HUES48 (cell line): ENCODE data around the gene ATL1.
A peak's percentile ranks its signal among the peaks of the same experiment; 100 is the strongest.
"Not testable (repeated sequence)": the region's sequence is repeated elsewhere in the genome, so short reads cannot be mapped to it uniquely, and the experiment has no call there.

Source experiments
- H3K27ac ChIP-seq: one replicate; pipeline ENCODE4 v1.7.0; 2013; ENCODE audit warnings: low read depth, low read length, inconsistent platforms
- H3K27me3 ChIP-seq: 2 replicates; pipeline ENCODE4 v1.6.1; 2013; ENCODE audit warnings: mild to moderate bottlenecking, low read length; ENCODE audit not compliant: control insufficient read depth, insufficient read depth
- H3K36me3 ChIP-seq: 2 replicates; pipeline ENCODE4 v1.6.1; 2013; ENCODE audit warnings: low read length; ENCODE audit not compliant: control insufficient read depth, insufficient read depth
- H3K4me1 ChIP-seq: 2 replicates; pipeline ENCODE4 v1.6.1; 2013; ENCODE audit warnings: mild to moderate bottlenecking, low read length; ENCODE audit not compliant: control insufficient read depth, insufficient read depth
- H3K4me3 ChIP-seq: 2 replicates; pipeline ENCODE4 v1.5.1; 2013; ENCODE audit warnings: mild to moderate bottlenecking, low read depth, low read length
- H3K9ac ChIP-seq: 2 replicates; pipeline ENCODE4 v1.6.1; 2013; ENCODE audit warnings: mild to moderate bottlenecking, low read depth, low read length, moderate library complexity
- H3K9me3 ChIP-seq: 2 replicates; pipeline ENCODE4 v1.6.1; 2013; ENCODE audit warnings: low read length; ENCODE audit not compliant: control insufficient read depth, insufficient read depth

Gene ATL1

DNA sequence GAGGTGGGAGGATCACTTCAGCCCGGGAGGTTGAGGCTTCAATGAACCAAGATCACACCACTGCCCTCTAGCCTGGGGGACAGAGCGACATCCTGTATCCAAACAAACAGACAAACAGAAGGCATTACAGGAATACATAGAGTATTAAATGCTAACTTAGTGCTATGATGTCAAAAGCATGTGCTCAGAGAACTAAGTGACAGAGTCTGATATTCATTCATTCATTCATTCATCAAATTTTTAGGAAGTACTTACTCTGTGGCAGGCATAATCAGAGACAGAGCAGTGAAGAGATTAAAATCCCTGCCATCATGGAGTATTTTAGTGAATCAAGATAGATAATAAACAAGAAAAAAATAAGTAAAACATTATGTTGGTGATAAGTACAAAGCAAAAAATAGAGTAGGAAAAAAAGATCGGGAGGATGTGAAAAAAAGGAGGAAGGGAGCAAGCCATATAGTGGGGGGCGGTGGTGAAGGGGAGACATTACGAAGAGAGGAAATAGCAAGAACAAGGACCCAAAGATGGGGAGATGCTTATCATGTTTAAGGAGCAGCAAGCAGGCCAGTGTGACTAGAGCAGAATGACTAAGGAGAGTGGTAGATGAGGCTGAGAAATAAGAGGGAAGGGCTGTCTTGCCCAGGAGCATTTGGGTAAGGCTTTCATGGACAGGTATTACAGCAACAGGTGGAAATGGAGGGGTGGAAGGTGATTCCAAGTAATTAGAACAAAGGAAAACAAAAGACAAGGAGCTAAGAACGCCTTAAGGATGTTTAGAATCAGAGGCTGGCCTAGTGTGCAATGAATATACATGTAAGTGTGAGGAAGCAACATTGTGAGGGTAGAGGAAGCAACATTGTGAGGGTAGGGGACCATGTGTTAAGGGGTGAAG, 30.4 kb upstream of the ATL1 start:
- Histone ChIP-seq H3K27me3 (no peaks in the 10 kb centered on the region), H3K9me3 (no peaks in the 10 kb centered on the region), H3K4me3 (peak overlapping the region; percentile 93), H3K36me3 (peaks cover 4% of the 10 kb centered on the region; the same call in 1 of the 2 replicates), H3K9ac (no peak overlapping the region), H3K27ac (no peak overlapping the region), H3K4me1 (peaks cover 38% of the 10 kb centered on the region)

- peak overlapping the region; percentile 93 for H3K4me3 ChIP-seq
- no peak overlapping the region for H3K9ac ChIP-seq
- peaks cover 4% of the 10 kb centered on the region; the same call in 1 of the 2 replicates for H3K36me3 ChIP-seq
- H3K4me1 ChIP-seq: peaks cover 29% of the 10 kb centered on the region
- no peaks in the 10 kb centered on the region for H3K9me3 ChIP-seq
- H3K27ac ChIP-seq: no peak overlapping the region
- no peaks in the 10 kb centered on the region for H3K27me3 ChIP-seq
Measured at GRCh38 chr14:50530358-50530757, 29.6 kb upstream of the ATL1 start.

DNA sequence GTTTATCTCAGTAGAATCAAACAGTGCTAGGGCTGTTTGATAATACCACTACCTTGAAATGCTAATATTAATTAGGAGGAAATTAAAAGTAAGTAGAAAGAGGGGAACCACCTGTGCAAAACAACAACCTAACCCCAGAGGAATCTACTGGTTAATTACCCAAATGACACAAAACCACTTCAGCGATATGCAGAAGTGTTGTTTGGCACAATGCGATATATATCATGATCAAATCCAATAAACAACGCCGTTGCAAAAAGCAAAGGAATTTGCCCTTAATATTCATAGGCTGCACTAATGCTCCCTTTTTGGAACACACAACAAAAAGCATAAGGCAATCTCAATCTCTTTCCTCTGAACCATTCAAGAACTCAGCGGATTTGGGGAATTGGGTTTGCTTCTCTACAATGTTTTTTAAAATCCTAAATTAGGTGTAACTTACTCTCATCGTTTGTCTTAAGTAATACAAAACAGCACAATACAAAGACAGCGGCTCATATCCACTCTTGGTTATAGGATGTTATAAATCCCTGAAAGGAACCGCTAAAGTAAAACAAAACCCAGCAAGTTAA, 29.1 kb upstream of the ATL1 start:
- H3K27me3 ChIP-seq: no peaks in the 10 kb centered on the region
- H3K9ac ChIP-seq: no peak overlapping the region
- H3K36me3 ChIP-seq: peaks cover 4% of the 10 kb centered on the region; the same call in 1 of the 2 replicates
- H3K4me1 ChIP-seq: peaks cover 29% of the 10 kb centered on the region
- H3K9me3 ChIP-seq: no peaks in the 10 kb centered on the region
- H3K4me3 ChIP-seq: peak overlapping the region; percentile 93
- no peak overlapping the region for H3K27ac ChIP-seq

DNA sequence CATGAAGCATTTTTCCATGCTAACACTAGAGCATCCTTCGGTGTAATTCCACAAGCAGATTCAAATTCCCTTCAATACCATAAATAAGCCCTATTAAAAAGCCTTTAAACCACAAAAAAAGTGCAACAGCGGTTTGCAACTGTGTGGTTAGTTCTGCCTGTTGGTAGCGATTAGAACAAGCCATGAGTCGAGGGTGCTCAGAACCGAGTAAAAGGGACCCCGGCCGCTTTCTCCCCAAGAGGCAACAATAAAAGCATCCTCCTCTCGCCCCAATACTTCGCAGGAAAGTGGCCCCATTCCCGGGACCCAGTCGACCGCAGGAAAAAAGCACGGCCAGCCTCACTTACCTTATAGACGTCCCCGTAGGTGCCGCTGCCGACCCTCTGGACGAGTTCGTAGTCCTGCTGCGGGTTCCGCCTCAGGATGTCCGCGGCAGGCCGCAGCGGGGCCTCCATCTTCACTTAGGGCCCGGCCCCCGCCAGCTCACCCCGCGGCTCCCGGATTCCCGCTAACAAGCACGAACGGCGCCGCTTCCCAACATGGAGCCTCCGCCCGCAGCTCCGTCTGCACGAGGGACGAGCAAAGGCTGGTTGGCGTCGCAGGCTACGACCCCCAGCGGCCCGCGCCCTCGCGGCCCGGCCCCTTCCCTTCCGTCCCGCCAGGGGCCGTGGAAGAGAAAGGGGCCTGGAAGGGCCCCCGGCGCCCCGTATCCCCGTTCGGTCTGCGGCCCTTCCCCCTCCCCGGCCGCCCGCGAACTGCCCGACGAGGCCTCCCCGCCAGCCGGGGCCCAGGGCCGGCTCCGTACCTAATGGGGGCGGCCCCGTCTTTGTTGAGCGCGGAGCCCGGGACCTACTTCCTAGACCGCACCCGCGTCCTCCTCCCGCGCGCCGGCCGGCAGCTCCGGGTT, 28.1 kb upstream of the ATL1 start:
- H3K4me1 ChIP-seq: peaks cover 29% of the 10 kb centered on the region

DNA sequence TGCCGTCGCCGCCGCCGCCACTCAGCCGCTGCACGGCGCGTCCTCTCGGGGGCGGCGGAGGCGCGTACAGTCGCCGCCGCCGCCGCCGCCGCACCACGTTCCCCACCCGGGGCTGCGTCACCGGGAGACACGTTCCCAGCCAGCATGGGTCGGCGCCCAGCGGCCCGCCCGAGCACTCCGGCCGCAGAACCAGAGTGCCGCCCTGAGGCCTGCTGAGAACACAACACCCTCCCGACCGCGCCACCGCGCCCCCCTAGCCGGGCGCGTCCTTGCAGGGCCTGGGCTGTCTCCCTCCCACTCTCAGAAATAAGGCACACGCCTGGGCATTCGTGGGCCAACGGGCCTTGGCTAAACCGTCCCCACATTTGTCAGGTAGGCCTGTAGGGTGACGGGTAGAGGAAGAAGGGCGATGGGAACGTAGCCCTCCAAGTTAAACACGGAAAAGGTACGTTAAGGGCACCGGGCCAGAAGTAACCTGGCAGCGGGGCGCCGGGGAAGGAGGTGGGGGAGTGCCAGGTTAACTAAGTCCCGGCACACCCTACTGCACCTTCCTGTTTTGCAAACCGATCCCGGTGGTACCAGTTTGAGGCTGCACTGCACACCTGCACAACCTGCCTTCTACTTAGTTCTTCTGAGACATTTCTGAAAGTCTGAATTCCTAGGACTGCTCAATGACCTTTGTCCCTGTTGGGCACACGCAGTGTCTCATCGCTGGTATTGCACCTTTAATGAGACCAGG, 27.3 kb upstream of the ATL1 start, which contains the start of gene MAP4K5:
Gene MAP4K5 (minus strand): TSS at position 68 of the 739 bp plus-strand sequence. CDS start 520 bp downstream, outside the sequence.
- peak within 1 kb of the TSS; percentile 87 for H3K27ac ChIP-seq
- no peaks in the 10 kb centered on the region for H3K27me3 ChIP-seq
- H3K9ac ChIP-seq: peak within 1 kb of the TSS; percentile 94
- H3K4me1 ChIP-seq: peaks cover 29% of the 10 kb centered on the region
- peaks cover 4% of the 10 kb centered on the region; the same call in 1 of the 2 replicates for H3K36me3 ChIP-seq
- peak within 1 kb of the TSS; percentile 93 for H3K4me3 ChIP-seq
- H3K9me3 ChIP-seq: no peaks in the 10 kb centered on the region

More for the DNA sequence above, 28.1 kb upstream of the ATL1 start:
- Histone ChIP-seq H3K27ac (peak overlapping the region; percentile 87), H3K27me3 (no peaks in the 10 kb centered on the region), H3K36me3 (peaks cover 4% of the 10 kb centered on the region; the same call in 1 of the 2 replicates), H3K9ac (peak overlapping the region; percentile 94), H3K9me3 (no peaks in the 10 kb centered on the region), H3K4me3 (peak overlapping the region; percentile 93)

GRCh38 chr14:50533241-50533705, 26.7 kb upstream of the ATL1 start:
- Histone ChIP-seq H3K27ac (no peak overlapping the region), H3K9ac (no peak overlapping the region), H3K4me3 (peak overlapping the region; percentile 93), H3K4me1 (peaks cover 29% of the 10 kb centered on the region), H3K9me3 (no peaks in the 10 kb centered on the region), H3K36me3 (no peaks in the 10 kb centered on the region), H3K27me3 (no peaks in the 10 kb centered on the region)

DNA sequence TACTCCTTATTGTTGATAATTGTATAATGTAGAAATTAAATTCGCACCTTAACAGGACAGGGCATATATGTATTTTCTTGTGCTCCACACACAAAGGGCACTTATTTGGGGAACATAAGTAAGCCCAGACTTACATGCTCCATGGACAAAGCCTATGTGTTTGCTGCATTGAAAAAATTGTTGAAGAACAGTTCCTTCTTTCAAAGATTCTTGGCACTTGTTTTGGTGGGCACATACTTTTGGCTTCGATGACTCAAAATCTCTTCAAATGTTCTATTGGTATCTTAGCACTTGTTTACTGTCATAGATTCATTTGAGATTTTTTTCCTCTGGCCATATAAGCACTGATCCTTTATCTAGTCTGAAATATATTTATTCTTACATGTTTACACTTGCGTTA, 26.1 kb upstream of the ATL1 start:
- H3K4me1 ChIP-seq: peaks cover 28% of the 10 kb centered on the region
- H3K9me3 ChIP-seq: no peaks in the 10 kb centered on the region
- H3K9ac ChIP-seq: no peak overlapping the region
- H3K36me3 ChIP-seq: no peaks in the 10 kb centered on the region
- H3K27ac ChIP-seq: no peak overlapping the region
- no peak overlapping the region for H3K4me3 ChIP-seq
- H3K27me3 ChIP-seq: no peaks in the 10 kb centered on the region

DNA sequence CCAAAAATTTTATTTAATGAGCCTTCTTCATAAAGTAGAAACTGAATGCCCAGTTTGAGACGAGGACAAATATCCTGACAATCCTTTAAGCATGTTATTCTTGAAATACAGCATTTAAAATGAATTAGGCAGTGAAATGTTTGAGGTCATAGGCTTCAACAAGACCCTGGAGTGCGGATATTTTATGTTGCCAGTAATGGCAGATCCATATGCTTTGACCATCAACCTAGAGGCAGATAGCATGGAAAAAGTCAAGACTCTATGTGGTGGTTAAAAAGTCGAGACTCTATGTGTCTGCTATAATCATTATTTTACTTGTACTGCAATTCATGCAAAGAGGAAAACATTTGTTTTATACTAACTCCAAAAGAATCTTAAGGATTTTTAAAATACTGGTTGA, 25.5 kb upstream of the ATL1 start:
- no peak overlapping the region for H3K27ac ChIP-seq

GRCh38 chr14:50534997-50535396, 24.9 kb upstream of the ATL1 start:
- H3K9me3 ChIP-seq: no peaks in the 10 kb centered on the region
- no peaks in the 10 kb centered on the region for H3K27me3 ChIP-seq
- H3K9ac ChIP-seq: no peak overlapping the region
- H3K27ac ChIP-seq: no peak overlapping the region
- peaks cover 19% of the 10 kb centered on the region for H3K4me1 ChIP-seq
- no peaks in the 10 kb centered on the region for H3K36me3 ChIP-seq
- H3K4me3 ChIP-seq: no peak overlapping the region

More for the DNA sequence above, 25.5 kb upstream of the ATL1 start:
- no peaks in the 10 kb centered on the region for H3K9me3 ChIP-seq
- no peak overlapping the region for H3K9ac ChIP-seq
- peaks cover 25% of the 10 kb centered on the region for H3K4me1 ChIP-seq
- no peaks in the 10 kb centered on the region for H3K27me3 ChIP-seq
- no peaks in the 10 kb centered on the region for H3K36me3 ChIP-seq
- H3K4me3 ChIP-seq: no peak overlapping the region

DNA sequence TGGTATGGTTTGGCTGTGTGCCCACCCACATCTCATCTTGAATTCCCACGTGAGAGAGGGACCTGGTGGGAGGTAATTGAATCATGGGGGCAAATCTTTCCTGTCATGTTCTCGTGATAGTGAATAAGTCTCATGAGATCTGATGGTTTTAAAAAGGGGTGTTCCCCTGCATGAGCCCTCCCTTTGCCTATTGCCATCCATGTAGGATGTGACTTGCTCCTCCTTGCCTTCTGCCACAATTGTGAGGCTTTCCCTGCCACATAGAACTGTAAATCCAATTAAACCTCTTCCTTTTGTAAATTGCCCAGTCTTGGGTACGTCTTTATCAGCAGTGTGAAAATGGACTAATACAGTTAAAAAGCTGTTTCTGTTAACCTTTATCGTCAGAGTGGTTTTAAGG, 21.9 kb upstream of the ATL1 start:
- not testable (repeated sequence) for H3K9ac ChIP-seq, H3K36me3 ChIP-seq, H3K27ac ChIP-seq, H3K27me3 ChIP-seq, H3K4me3 ChIP-seq, H3K9me3 ChIP-seq, H3K4me1 ChIP-seq
